Tibial nerve (tissue), 4 donors: ENCODE results near the gene GBP5. TPM values are rescaled to one million over a fixed set of nuclear protein-coding genes. Genes with fewer than 3 reads are reported as not detected.
"Not testable (repeated sequence)": the region's sequence is repeated elsewhere in the genome, so short reads cannot be mapped to it uniquely, and the experiment has no call there.

ENCODE experiments used
- DNase-seq, 2 donors: peaks; one replicate each; pipeline ENCODE4 v3.0.0-alpha.2; 2019; ENCODE audit warnings: low spot score in 2 of 2
- H3K27ac ChIP-seq, 4 donors: fragments of 200-600 bp; sonication (generic) in 3 of 4; one replicate each; pipeline ENCODE4 v1.5.1; 2017 to 2019; ENCODE audit warnings: mild to moderate bottlenecking in 1 of 4
- H3K27me3 ChIP-seq, 2 donors: fragments of 200-600 bp; sonication (generic) in 1 of 2; one replicate each; pipeline versions ENCODE4 v1.5.1 to v1.6.0; 2017 to 2019
- H3K36me3 ChIP-seq, 3 donors: fragments of 200-600 bp; sonication (generic); one replicate each; pipeline ENCODE4 v1.5.1; 2018 to 2019
- H3K4me1 ChIP-seq, 4 donors: fragments of 200-600 bp; sonication (generic) in 3 of 4; one replicate each; pipeline ENCODE4 v1.5.1; 2017 to 2019
- H3K4me3 ChIP-seq, 4 donors: fragments of 200-600 bp; sonication (generic) in 3 of 4; one replicate each; pipeline ENCODE4 v1.5.1; 2017 to 2019; ENCODE audit warnings: mild to moderate bottlenecking in 1 of 4, moderate library complexity in 1 of 4
- H3K9me3 ChIP-seq, 4 donors: fragments of 200-600 bp; sonication (generic) in 3 of 4; one replicate each; pipeline ENCODE4 v1.5.1; 2017 to 2019
- CTCF ChIP-seq, 5 experiments: fragments of 200-600 bp in 3 of 5; fragments of 450-650 bp in 2 of 5; sonication (generic) in 3 of 5; IDR thresholded peaks; one replicate each; pipeline ENCODE4 v1.5.1; 2016 to 2019; ENCODE audit warnings: antibody characterized with exemption in 5 of 5, mild to moderate bottlenecking in 3 of 5, moderate library complexity in 2 of 5
- EP300 ChIP-seq, 2 donors: sonication (generic); formaldehyde crosslinking; IDR thresholded peaks; one replicate each; pipeline ENCODE4 v1.6.1; 2017; ENCODE audit warnings: antibody characterized with exemption in 2 of 2, mild to moderate bottlenecking in 1 of 2
- POLR2A ChIP-seq, 2 donors: fragments of 450-650 bp; IDR thresholded peaks; one replicate each; pipeline ENCODE4 v1.6.1; 2017; ENCODE audit warnings: antibody characterized with exemption in 2 of 2, mild to moderate bottlenecking in 2 of 2, moderate library complexity in 2 of 2
- WGBS, 2 donors: methylation state at CpG; one replicate each; pipeline ENCODE4 v1.1.5; 2018; 5-methylcytosine and 5-hydroxymethylcytosine counted together
- total RNA-seq, 4 donors: library from RNA; depleted of rRNA; stranded (reverse); fragments of >200 nt; gene quantifications; one replicate each; pipeline ENCODE4 v1.1.0, GENCODE V29; 2016

Gene GBP5
- total RNA-seq, 4 donors from 2014 or later = 0.78 to 3.9 (median 2.2) TPM

GRCh38 chr1:89288051-89288340 lies 15.3 kb upstream of the GBP5 start:
- H3K36me3 ChIP-seq = no peaks in the 10 kb centered on the region
- H3K4me1 ChIP-seq = peaks cover 0 to 25% (median 8%) of the 10 kb centered on the region in 4 donors
- no peak overlapping the region for H3K4me3 ChIP-seq
- H3K9me3 ChIP-seq = no peaks in the 10 kb centered on the region
- peak overlapping the region in 2 of 4 donors; percentile 28 to 38 for H3K27ac ChIP-seq
- H3K27me3 ChIP-seq = no peaks in the 10 kb centered on the region
- TF ChIP-seq POLR2A (IDR thresholded peaks at IDR 0.05) = no peak
- WGBS, 2 donors = 75 to 89% methylated on average over 2 of the region's 2 CpGs
- no peak for DNase-seq

DNA sequence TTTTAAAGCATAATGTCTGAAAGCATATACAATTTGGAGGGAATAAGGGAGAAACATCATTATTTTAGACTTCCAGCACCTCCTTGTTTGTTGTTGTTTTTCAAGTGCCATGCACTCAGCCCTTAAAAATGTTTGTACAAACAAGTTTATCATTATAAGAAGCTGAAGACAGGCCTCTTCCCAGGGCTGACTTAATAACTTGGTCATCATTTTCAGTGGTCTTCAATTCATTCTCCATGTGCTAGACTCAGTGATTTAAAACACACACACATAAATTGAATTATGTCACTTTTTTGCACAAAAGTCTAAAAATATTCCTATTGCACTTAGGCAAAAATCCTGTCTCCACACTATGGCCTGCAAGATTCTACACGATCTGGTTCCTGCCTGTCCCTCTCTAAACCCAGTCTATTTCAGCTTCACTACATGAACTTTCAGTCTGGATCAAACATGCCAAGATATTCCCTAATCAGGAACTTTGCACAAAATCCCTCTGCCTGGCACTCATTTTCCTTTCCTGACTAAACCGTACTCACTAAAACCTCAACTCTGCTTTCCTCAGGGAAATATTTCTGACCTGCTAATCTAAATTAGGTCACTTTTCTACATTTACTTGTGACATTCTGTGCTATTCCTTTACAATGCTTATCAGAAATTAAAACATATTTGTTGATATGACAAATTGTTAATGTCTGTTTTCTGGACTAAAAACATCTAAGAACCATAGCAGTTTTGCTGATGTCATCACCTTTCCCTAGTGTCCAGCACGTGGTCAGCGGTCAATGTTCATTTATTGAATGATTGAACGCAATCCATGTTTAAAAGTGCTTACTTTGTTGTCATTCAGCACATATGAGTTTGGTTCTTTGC lies 14.8 kb upstream of the GBP5 start:
- TF ChIP-seq POLR2A (IDR thresholded peaks at IDR 0.05) = no peak
- TF ChIP-seq EP300 (IDR thresholded peaks at IDR 0.05) = no peak
- no peak for TF ChIP-seq CTCF (IDR thresholded peaks at IDR 0.05)
- H3K4me1 ChIP-seq = peaks cover 0 to 25% (median 8%) of the 10 kb centered on the region in 4 donors

DNA sequence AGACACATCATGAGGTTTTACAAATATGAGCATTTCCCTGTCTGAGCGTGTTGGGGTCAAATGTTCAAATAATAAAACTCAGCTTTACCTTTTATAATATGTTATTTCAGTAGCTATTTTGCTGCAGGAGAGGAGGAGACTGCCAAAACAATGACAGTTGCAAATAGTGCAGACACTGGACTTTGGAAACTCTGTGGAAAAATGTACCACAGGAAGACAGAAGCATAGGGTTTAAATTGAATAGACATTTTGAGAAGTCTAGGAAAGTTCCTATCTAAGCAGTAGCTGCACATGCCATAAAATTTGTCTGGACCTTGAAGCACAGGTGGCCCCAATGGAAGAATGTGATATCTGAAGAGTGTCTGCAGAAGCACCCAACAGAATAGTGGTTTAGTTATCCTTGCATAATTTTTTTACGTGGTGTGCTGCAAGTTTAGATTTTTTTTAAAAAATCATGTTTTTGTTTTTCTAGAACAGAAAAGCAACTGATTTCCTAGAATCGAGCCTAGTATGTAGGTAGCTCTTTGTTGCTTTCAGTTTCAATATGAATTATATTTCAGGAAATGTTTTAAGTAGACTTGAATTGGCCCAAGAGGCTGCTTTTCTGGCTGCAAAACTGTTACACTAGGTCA lies 14.0 kb upstream of the GBP5 start:
- 20 to 22% methylated on average over 3 of the region's 3 CpGs for WGBS, 2 donors
- Histone ChIP-seq H3K4me1 (peaks cover 0 to 25% (median 8%) of the 10 kb centered on the region in 4 donors), H3K27ac (peak overlapping the region in 3 of 4 donors; percentile 38 to 47 (median 47)), H3K9me3 (no peaks in the 10 kb centered on the region), H3K4me3 (peak overlapping the region in 2 of 4 donors; percentile 0 to 19), H3K36me3 (no peaks in the 10 kb centered on the region), H3K27me3 (no peaks in the 10 kb centered on the region)
- no peak for DNase-seq
- TF ChIP-seq EP300 (IDR thresholded peaks at IDR 0.05) = no peak
- TF ChIP-seq POLR2A (IDR thresholded peaks at IDR 0.05) = no peak
- no peak for TF ChIP-seq CTCF (IDR thresholded peaks at IDR 0.05)

More for the DNA sequence above, 14.8 kb upstream of the GBP5 start:
- Histone ChIP-seq H3K9me3 (no peaks in the 10 kb centered on the region), H3K27ac (peak overlapping the region in 3 of 4 donors; percentile 38 to 47 (median 47)), H3K4me3 (peak overlapping the region in 2 of 4 donors; percentile 0 to 19), H3K27me3 (no peaks in the 10 kb centered on the region), H3K36me3 (no peaks in the 10 kb centered on the region)
- DNase-seq = no peak
- WGBS, 2 donors = 33 to 39% methylated on average over 5 of the region's 5 CpGs

DNA sequence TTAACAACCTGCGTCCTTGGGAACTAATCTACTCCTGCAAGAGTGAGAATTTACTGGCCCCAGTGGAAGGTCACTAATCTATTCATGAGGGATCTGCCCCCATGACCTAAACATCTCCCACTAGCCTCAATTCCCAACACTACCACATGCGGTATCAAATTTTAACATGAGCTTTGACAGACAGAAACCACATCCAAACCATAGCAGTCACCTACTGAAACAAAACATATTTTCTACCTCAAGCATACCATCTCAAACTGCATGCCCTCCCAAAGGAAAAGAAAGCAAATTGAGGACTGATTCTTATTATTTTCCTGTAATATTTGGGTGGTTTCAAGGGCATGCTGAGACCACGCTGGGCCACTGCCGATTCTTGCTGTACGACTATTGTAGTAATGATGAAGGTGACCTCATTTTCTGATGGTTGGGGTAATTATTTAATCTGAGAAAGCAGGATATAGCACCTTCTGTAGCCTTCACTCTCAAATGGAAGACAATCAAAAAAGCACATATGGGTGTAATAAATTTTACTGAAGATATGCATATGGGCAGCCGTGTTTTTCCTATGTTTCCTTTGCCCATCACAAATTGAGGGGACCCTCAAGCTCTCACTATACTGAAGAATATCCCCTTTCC lies 13.2 kb upstream of the GBP5 start:
- H3K27me3 ChIP-seq = no peaks in the 10 kb centered on the region
- no peak for TF ChIP-seq EP300 (IDR thresholded peaks at IDR 0.05)
- TF ChIP-seq CTCF (IDR thresholded peaks at IDR 0.05) = no peak
- TF ChIP-seq POLR2A (IDR thresholded peaks at IDR 0.05) = no peak
- H3K4me3 ChIP-seq = no peak overlapping the region
- no peak for DNase-seq
- peaks cover 0 to 25% (median 8%) of the 10 kb centered on the region in 4 donors for H3K4me1 ChIP-seq
- no peak overlapping the region for H3K27ac ChIP-seq
- no peaks in the 10 kb centered on the region for H3K36me3 ChIP-seq
- no peaks in the 10 kb centered on the region for H3K9me3 ChIP-seq
- WGBS, 2 donors = 91 to 97% methylated on average over 6 of the region's 6 CpGs

GRCh38 chr1:89284078-89284763 lies 11.6 kb upstream of the GBP5 start:
- DNase-seq, H3K27ac ChIP-seq, H3K9me3 ChIP-seq, H3K27me3 ChIP-seq, H3K4me3 ChIP-seq, H3K36me3 ChIP-seq: not testable (repeated sequence)
- 80 to 81% methylated on average over 5 of the region's 5 CpGs for WGBS, 2 donors
- peaks cover 0 to 25% (median 8%) of the 10 kb centered on the region in 4 donors for H3K4me1 ChIP-seq
